Astrocyte (in vitro differentiated cells and primary cell): ENCODE measurements around the gene EFCC1.

Experiments
- CTCF ChIP-seq: IDR thresholded peaks from 2 replicates; pipeline ENCODE4 v1.5.1; 2011; ENCODE audit warnings: low read depth, mild to moderate bottlenecking, inconsistent platforms, low read length, moderate library complexity; ENCODE audit not compliant: insufficient read depth
- EZH2 ChIP-seq: IDR thresholded peaks from 2 replicates; pipeline ENCODE4 v1.6.1; 2012; ENCODE audit warnings: mild to moderate bottlenecking, low read length, inconsistent platforms; ENCODE audit not compliant: insufficient read depth

GRCh38 chr3:129019266-129019665 lies 18.2 kb downstream of the EFCC1 start:
- TF ChIP-seq CTCF (no peak), EZH2 (no peak)
